ENCODE measurements around the gene ZFYVE21.

Gene ZFYVE21

DNA sequence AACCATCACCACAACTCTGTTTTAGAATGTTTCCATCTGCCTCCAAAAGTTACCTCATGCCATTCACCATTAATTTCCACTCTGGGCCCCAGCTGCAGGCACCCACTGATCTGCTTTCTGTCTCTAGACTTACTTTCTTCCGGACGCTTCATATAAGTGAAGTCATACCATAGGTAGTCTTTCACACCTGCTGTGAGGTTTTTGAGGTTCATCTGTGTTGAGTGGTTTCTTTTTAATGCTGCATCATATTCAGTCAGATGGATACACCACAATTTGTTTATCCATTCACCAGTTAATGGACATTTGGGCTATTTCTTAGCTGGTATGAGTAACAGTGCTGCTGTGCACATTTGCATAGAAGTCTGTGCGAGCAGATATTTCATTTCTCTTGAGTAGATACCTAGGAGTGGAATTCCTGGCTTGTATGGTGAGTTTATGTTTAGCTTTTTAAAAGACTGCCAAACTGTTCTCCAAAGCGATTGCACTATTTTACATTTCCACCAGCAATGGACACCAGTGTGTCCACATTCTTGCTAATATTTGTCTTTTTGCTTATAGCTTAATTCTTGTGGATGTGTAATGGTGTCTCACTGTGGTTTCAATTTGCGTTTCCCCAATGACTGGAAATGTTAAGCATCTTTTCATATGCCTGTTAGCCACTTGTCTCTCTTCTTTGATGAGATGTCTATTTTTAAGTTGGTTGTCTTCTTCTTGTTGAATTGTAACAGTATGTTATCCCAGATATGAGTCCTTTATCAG, 48.3 kb downstream of the ZFYVE21 start:
- POLR2A ChIA-PET = interaction anchor here (0.6 kb wide), 1 partner anchor 1799 kb away, joined by 3 read pairs; no protein-coding TSS in a partner anchor
- TF ChIP-seq, protein P1, sequence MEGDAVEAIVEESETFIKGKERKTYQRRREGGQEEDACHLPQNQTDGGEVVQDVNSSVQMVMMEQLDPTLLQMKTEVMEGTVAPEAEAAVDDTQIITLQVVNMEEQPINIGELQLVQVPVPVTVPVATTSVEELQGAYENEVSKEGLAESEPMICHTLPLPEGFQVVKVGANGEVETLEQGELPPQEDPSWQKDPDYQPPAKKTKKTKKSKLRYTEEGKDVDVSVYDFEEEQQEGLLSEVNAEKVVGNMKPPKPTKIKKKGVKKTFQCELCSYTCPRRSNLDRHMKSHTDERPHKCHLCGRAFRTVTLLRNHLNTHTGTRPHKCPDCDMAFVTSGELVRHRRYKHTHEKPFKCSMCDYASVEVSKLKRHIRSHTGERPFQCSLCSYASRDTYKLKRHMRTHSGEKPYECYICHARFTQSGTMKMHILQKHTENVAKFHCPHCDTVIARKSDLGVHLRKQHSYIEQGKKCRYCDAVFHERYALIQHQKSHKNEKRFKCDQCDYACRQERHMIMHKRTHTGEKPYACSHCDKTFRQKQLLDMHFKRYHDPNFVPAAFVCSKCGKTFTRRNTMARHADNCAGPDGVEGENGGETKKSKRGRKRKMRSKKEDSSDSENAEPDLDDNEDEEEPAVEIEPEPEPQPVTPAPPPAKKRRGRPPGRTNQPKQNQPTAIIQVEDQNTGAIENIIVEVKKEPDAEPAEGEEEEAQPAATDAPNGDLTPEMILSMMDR (IDR thresholded peaks at IDR 0.05; ENCODE audit: control extremely low read depth, extremely low read depth, low read depth, missing control alignments) = no peak
- CTCF ChIA-PET = interaction anchor here (0.7 kb wide), 1 partner anchor 83 kb away, joined by 3 read pairs; no protein-coding TSS in a partner anchor
- DNase-seq (ENCODE audit: extremely low spot score) = peak; percentile 50

DNA sequence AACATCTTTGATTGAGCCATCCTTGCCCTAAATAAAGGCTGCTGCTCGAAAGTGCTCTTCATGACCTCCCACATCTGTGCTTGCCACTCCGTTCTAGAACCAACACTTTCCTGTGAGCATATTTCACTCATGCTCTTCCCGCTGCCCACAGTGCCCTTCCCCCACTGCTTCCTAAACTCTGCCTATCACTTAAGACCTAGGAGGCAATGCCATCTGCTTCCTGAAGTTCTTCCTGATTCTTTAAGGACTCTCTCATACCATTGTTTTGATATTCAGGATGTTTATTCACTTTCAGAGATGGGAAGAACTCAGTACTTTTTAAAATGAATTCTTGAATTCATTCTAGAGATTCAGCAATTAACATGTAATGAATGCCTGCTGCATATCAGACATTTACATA, 49.9 kb downstream of the ZFYVE21 start:
- POLR2A ChIA-PET = no interaction called here
- no peak for DNase-seq (ENCODE audit: extremely low spot score)
- TF ChIP-seq, protein P1 (IDR thresholded peaks at IDR 0.05; ENCODE audit: control extremely low read depth, extremely low read depth, low read depth, missing control alignments) = no peak
- CTCF ChIA-PET = no interaction called here

DNA sequence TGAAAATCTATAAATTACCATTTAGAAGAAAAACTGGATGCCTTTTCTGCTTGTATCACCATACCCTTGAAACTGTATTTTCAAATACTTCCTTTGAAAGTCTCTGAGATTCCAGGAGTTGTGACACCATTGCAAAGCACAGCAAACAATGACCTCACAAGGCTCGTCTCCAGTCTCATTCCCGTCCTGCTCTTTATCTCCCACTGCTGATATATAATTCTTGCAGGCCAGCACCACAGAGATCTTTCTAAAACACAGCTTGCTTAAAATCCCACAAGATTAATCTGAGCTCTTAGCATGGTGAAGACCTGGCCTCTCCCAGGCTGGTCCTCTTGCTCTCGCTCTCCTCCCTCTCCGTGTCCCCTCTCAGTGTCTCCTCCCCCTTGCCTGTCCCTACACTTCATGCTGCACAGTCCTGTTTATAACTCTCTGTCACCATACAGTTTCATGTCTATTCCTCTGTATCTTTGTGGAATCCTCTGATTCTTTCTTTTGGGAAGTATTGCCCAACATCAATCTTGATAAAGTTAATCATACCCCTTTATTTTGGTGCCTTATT, 51.8 kb downstream of the ZFYVE21 start:
- ChIA-PET CTCF (interaction anchor here (2.2 kb wide), 1 partner anchor 41 kb away, joined by 5 read pairs; no protein-coding TSS in a partner anchor), POLR2A (no interaction called here)
- TF ChIP-seq, protein P1 (IDR thresholded peaks at IDR 0.05; ENCODE audit: control extremely low read depth, extremely low read depth, low read depth, missing control alignments) = no peak
- DNase-seq (ENCODE audit: extremely low spot score) = no peak

DNA sequence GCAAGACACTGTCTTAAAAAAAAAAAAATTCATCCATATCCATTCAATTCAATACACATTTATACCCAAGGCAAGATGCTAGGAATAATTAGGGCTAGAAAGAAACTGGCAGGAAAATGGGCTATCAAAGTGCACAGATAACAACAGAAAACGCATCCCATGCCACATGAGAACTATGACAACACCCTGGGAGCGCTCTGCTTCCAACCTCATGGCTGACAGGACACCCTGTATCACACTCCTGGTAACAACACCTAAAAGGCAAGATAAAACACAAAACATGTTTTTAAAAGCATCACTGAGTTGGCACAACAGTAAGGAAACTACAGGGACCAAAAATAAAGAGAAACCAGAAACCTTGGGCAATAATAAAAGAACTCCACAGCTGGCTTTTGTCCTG, 54.9 kb downstream of the ZFYVE21 start:
- no peak for DNase-seq (ENCODE audit: extremely low spot score)
- CTCF ChIA-PET = interaction anchor here (1.0 to 1.1 kb wide), 2 partner anchors 10 to 130 kb away, joined by 3 read pairs; no protein-coding TSS in a partner anchor
- TF ChIP-seq, protein P1 (IDR thresholded peaks at IDR 0.05; ENCODE audit: control extremely low read depth, extremely low read depth, low read depth, missing control alignments) = no peak
- POLR2A ChIA-PET = no interaction called here

DNA sequence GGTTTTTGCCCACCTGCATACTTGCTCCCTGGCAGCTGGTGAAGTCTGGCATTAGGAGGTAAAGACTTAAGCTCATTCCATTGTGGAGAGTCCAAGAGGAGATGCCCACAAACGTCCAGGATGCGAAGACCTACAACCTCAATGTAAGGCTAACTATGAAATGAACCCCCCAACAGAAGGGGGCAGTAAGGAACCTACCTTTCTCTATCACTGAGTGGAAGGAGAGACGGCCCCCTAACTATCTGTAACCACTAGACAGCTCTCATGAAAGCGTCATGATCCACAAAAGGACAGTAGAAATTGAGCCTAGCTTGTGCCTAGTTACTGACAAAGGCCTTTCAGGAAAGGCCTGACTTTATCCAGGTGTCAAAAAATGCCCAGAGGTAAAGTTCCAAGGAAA, 55.3 kb downstream of the ZFYVE21 start:
- ChIA-PET CTCF (interaction anchor here (1.0 to 1.1 kb wide), 2 partner anchors 11 to 130 kb away, joined by 3 read pairs; no protein-coding TSS in a partner anchor), POLR2A (no interaction called here)
- no peak for DNase-seq (ENCODE audit: extremely low spot score)
- TF ChIP-seq, protein P1 (IDR thresholded peaks at IDR 0.05; ENCODE audit: control extremely low read depth, extremely low read depth, low read depth, missing control alignments) = no peak

DNA sequence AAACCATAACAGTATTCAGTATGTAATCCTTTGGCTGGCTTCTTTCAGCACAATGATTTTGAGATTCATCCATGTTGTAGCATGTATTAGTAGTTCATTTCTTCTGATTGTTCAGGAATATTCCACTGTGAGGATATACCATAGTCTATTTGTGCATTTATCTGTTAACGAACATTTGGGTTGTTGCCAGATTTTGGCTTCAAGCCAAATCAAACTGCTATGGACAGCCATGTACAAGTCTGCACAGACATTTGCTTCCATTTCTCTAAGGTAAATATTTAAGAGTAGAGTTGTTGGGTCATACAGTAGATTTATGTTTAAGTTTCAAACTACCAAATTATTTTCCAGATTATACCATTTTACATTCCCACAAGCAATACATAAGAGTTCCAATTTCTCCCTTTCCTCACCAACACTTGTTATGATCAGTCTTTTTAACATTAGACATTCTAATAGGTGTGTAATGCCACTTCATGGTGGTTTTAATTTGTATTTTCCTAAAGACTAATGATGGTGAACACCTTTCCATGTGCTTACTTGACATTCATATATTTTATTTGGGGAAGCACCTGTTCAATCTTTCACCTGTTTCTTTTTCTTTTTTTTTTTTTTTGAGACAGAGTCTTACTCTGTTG, 56.6 kb downstream of the ZFYVE21 start:
- ChIA-PET CTCF (interaction anchor here (3.6 kb wide), 1 partner anchor 37 kb away, joined by 10 read pairs; no protein-coding TSS in a partner anchor), POLR2A (no interaction called here)
- DNase-seq (ENCODE audit: extremely low spot score) = no peak
- TF ChIP-seq, protein P1 (IDR thresholded peaks at IDR 0.05; ENCODE audit: control extremely low read depth, extremely low read depth, low read depth, missing control alignments) = no peak

All from GM10248 (cell line).